Middle frontal gyrus (tissue), 1 donor: Measurements from ENCODE around the gene OR6C70.

ENCODE experiments used
- DNase-seq: peaks from one replicate; pipeline ENCODE4 v3.0.0-alpha.2; 2015; ENCODE audit warnings: low spot score; ENCODE audit errors: extremely low spot score

The OR6C70 gene

DNA sequence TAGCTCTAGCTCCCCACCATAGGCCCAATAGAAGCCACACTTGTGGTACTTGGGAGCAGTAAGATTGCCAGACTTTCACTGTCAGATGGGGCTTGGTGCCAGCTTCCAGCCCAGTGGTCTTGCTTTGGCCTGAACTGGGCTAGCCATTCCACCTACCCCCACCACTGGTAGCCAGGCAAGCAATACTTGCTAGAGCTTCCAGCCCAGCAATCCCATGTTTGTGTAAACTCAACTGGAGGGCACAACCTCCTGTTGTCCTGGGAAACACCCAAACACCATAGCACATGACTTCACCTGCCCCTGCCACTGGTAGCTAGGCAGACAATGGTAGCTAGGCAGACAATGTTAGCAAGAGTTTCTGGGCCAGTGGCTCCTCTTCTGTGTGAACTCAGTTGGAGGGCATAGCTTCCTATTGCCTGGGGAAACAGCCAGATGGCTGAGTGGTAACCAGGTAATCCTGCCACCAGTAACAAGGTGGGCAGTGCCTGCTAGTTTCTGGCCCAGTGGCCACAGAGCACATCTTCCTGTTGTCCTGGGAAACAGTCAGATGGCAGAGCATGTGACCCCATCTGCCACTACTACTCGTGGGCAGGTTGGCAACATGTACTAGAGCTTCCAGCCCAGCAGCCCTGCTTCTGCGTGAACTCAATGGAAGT lies 49.5 kb downstream of the OR6C70 start:
- DNase-seq = no peak
